Smooth muscle cell (in vitro differentiated cells): ENCODE measurements around the gene SLC23A2. TPM values are rescaled to one million over a fixed set of nuclear protein-coding genes. Genes with fewer than 3 reads are reported as not detected.

ENCODE experiments used
- DNase-seq: peaks from one replicate; lab custom pipeline; 2025; ENCODE audit not compliant: unreplicated experiment; lab: John Stamatoyannopoulos, UW
- H2AFZ ChIP-seq: fragments of 200-600 bp; sonication (generic); 2 replicates; pipeline ENCODE4 v1.6.0; 2016; ENCODE audit warnings: antibody characterized with exemption, low read depth, mild to moderate bottlenecking
- H3F3A ChIP-seq: fragments of 200-600 bp; sonication (generic); 2 replicates; pipeline ENCODE4 v1.6.0; 2017; ENCODE audit warnings: antibody characterized with exemption, low read depth
- H3K27ac ChIP-seq: fragments of 200-600 bp; sonication (generic); 2 replicates; pipeline ENCODE4 v1.5.1; 2016; ENCODE audit warnings: low read depth, mild to moderate bottlenecking
- H3K27me3 ChIP-seq: fragments of 200-600 bp; sonication (generic); 2 replicates; pipeline ENCODE4 v1.6.1; 2016; ENCODE audit warnings: low read depth, mild to moderate bottlenecking
- H3K36me3 ChIP-seq: fragments of 200-600 bp; sonication (generic); 2 replicates; pipeline ENCODE4 v1.5.1; 2016; ENCODE audit warnings: low read depth
- H3K4me1 ChIP-seq: fragments of 200-600 bp; sonication (generic); 2 replicates; pipeline ENCODE4 v1.5.1; 2016; ENCODE audit warnings: low read depth
- H3K4me2 ChIP-seq: fragments of 200-600 bp; sonication (generic); 2 replicates; pipeline ENCODE4 v1.6.0; 2016; ENCODE audit warnings: mild to moderate bottlenecking
- H3K4me3 ChIP-seq: fragments of 200-600 bp; sonication (generic); 2 replicates; pipeline ENCODE4 v1.5.1; 2016; ENCODE audit warnings: mild to moderate bottlenecking
- H3K79me2 ChIP-seq: fragments of 200-600 bp; sonication (generic); 2 replicates; pipeline ENCODE4 v1.6.0; 2016; ENCODE audit warnings: low read depth, mild to moderate bottlenecking
- H3K9ac ChIP-seq: fragments of 200-600 bp; sonication (generic); 2 replicates; pipeline ENCODE4 v1.6.0; 2016; ENCODE audit warnings: low read depth
- H3K9me3 ChIP-seq: fragments of 200-600 bp; sonication (generic); replicated peaks from 2 replicates; pipeline ENCODE4 v1.5.1; 2016; ENCODE audit warnings: low read depth
- H4K20me1 ChIP-seq: fragments of 200-600 bp; sonication (generic); 2 replicates; pipeline ENCODE4 v1.6.0; 2016; ENCODE audit warnings: low read depth
- WGBS: methylation state at CpG from one replicate; pipeline ENCODE4 v1.1.7; 2016; ENCODE audit warnings: low lambda C conversion rate; 5-methylcytosine and 5-hydroxymethylcytosine counted together
- polyA plus RNA-seq: library from polyadenylated mRNA; unstranded; fragments of >200 nt; fragmentation: Nextera tagmentation; extraction: Ambion mirVana; gene quantifications from 2 replicates; pipeline ENCODE4 v1.2.1, GENCODE V29; 2016
- total RNA-seq: library from RNA; depleted of rRNA; stranded (reverse); fragments of >200 nt; gene quantifications from 2 replicates; pipeline ENCODE4 v1.2.3, GENCODE V29; 2014
- TF ChIP-seq, protein P1 (sequence below): fragments of 200-600 bp; sonication (generic); IDR thresholded peaks from 2 replicates; pipeline ENCODE4 v1.5.1; 2017; ENCODE audit warnings: borderline replicate concordance, mild to moderate bottlenecking, antibody characterized with exemption; ENCODE audit not compliant: insufficient read depth, poor library complexity, severe bottlenecking

SLC23A2 gene
- total and polyA plus RNA-seq, 2 experiments from 2014 or later, result 1.4 to 5.0 TPM

DNA sequence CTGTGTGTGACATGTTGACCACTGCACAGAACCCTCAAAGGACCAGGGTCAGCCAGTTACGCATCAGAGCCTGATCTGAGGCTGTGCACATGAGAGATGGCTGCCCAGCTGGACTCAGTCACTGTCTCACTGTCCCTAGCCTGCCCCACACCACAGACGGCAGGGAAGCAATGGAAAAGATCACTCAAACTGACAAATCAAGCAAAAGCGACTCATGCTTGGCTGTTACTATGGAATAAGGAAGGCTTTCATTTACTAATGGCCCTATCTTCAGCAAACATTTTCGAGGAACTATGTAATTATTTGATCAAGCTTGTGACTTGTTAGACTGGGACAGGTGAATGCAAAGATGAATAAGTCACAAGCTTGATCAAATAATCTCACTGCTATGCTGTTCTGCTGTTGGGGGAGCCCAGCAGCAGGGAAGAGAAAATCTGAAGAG, 137.0 kb downstream of the SLC23A2 start:
- H3K4me3 ChIP-seq, result no peak overlapping the region
- H3K9me3 ChIP-seq, result no peaks in the 10 kb centered on the region
- H2AFZ ChIP-seq, result no peak overlapping the region
- H3K4me2 ChIP-seq, result no peak overlapping the region
- no peaks in the 10 kb centered on the region for H3K36me3 ChIP-seq
- no peak overlapping the region for H3K9ac ChIP-seq
- no peak overlapping the region for H3K27ac ChIP-seq
- 65% methylated on average over 4 of the region's 4 CpGs for WGBS
- TF ChIP-seq, protein P1, sequence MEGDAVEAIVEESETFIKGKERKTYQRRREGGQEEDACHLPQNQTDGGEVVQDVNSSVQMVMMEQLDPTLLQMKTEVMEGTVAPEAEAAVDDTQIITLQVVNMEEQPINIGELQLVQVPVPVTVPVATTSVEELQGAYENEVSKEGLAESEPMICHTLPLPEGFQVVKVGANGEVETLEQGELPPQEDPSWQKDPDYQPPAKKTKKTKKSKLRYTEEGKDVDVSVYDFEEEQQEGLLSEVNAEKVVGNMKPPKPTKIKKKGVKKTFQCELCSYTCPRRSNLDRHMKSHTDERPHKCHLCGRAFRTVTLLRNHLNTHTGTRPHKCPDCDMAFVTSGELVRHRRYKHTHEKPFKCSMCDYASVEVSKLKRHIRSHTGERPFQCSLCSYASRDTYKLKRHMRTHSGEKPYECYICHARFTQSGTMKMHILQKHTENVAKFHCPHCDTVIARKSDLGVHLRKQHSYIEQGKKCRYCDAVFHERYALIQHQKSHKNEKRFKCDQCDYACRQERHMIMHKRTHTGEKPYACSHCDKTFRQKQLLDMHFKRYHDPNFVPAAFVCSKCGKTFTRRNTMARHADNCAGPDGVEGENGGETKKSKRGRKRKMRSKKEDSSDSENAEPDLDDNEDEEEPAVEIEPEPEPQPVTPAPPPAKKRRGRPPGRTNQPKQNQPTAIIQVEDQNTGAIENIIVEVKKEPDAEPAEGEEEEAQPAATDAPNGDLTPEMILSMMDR, result no peak
- H3F3A ChIP-seq, result no peaks in the 10 kb centered on the region
- no peaks in the 10 kb centered on the region for H3K79me2 ChIP-seq
- H4K20me1 ChIP-seq, result no peaks in the 10 kb centered on the region
- H3K27me3 ChIP-seq, result no peaks in the 10 kb centered on the region
- H3K4me1 ChIP-seq, result no peaks in the 10 kb centered on the region
- no peak for DNase-seq

DNA sequence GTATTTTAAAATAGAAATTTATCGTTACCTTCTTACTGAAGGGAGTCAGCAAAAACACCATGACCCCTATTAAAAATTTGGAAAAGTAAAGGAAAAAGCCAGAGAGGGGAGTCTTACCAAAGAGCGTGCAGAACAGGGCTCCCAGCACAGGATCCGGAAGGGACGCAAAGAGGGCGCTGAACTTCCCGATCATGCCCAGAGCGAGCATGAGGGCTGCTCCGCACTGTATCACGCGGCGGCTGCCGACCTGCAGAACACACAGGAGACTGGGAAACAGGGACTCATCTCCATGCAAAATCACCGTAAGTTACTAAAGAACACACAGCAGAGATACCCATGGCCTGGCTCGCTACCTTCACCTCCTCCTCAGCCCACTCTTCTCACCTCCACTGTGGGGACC, 138.6 kb downstream of the SLC23A2 start:
- no peak overlapping the region for H2AFZ ChIP-seq
- TF ChIP-seq, protein P1, result no peak
- no peak overlapping the region for H3K4me3 ChIP-seq
- H3F3A ChIP-seq, result no peaks in the 10 kb centered on the region
- no peaks in the 10 kb centered on the region for H3K9me3 ChIP-seq
- 96% methylated on average over 14 of the region's 14 CpGs for WGBS
- no peaks in the 10 kb centered on the region for H4K20me1 ChIP-seq
- H3K79me2 ChIP-seq, result no peaks in the 10 kb centered on the region
- no peak overlapping the region for H3K4me2 ChIP-seq
- H3K27me3 ChIP-seq, result no peaks in the 10 kb centered on the region
- H3K4me1 ChIP-seq, result no peaks in the 10 kb centered on the region
- no peak overlapping the region for H3K9ac ChIP-seq
- no peaks in the 10 kb centered on the region for H3K36me3 ChIP-seq
- H3K27ac ChIP-seq, result no peak overlapping the region
- DNase-seq, result no peak

DNA sequence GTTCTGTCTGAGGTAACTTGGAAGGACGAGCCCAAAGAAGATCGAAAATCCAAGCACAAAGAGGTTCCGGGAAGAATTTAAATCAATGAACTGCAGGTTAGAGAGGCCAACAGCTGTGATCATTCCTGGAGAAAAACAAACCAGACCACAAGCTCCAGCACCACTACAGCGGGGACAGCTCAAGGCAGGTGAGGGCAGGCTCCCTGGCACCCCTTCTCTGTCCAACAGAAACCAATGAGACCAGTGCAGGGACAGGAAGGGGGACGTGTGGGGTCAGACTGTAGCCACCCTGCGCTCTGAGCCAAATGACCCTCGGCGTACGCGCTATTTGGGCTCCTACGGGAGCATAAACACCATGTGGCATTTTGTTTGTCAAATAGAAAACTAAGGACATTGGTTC, 139.3 kb downstream of the SLC23A2 start:
- 96% methylated on average over 11 of the region's 11 CpGs for WGBS
- Histone ChIP-seq H2AFZ (no peak overlapping the region), H3K9ac (no peak overlapping the region), H3K4me1 (no peaks in the 10 kb centered on the region), H3K27ac (no peak overlapping the region), H3K4me3 (no peak overlapping the region), H3K27me3 (no peaks in the 10 kb centered on the region), H3K79me2 (no peaks in the 10 kb centered on the region), H3K9me3 (no peaks in the 10 kb centered on the region), H3K4me2 (no peak overlapping the region), H4K20me1 (no peaks in the 10 kb centered on the region), H3K36me3 (no peaks in the 10 kb centered on the region), H3F3A (no peaks in the 10 kb centered on the region)
- TF ChIP-seq, protein P1, result no peak
- DNase-seq, result no peak

DNA sequence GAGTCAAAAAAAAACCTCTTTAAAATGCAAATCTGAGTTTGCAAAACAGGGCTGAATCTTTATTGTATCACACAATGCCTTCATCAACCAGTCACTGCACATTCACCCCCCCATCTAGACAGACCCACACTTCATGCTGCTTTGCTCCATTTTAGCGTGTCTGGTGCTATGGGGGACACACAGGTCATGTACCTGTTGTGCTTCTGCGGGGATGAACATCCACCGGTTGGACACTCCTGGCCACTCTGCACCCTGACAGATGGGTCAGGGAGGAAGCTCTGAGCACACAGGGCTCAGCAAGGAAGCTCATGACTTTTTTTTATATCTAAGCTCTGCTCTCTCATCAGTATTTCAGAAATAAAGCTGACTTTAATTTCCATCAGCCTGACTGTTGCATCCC, 143.3 kb downstream of the SLC23A2 start:
- Histone ChIP-seq H3K79me2 (no peaks in the 10 kb centered on the region), H3K27ac (no peak overlapping the region), H3K9me3 (no peaks in the 10 kb centered on the region), H3F3A (no peaks in the 10 kb centered on the region), H3K4me1 (no peaks in the 10 kb centered on the region), H4K20me1 (no peaks in the 10 kb centered on the region), H3K27me3 (no peaks in the 10 kb centered on the region), H3K36me3 (no peaks in the 10 kb centered on the region), H3K4me3 (no peak overlapping the region), H3K4me2 (no peak overlapping the region), H2AFZ (no peak overlapping the region), H3K9ac (no peak overlapping the region)
- 97% methylated on average over 3 of the region's 3 CpGs for WGBS
- no peak for DNase-seq
- TF ChIP-seq, protein P1, result no peak
